Tibial nerve (tissue), 4 donors: ENCODE data around the gene RGMB. TPM values are rescaled to one million over a fixed set of nuclear protein-coding genes. Genes with fewer than 3 reads are reported as not detected.
"Not testable (repeated sequence)": the region's sequence is repeated elsewhere in the genome, so short reads cannot be mapped to it uniquely, and the experiment has no call there.

Experiments used
- DNase-seq, 2 donors: peaks; one replicate each; pipeline ENCODE4 v3.0.0-alpha.2; 2019; ENCODE audit warnings: low spot score in 2 of 2
- H3K27ac ChIP-seq, 4 donors: fragments of 200-600 bp; sonication (generic) in 3 of 4; one replicate each; pipeline ENCODE4 v1.5.1; 2017 to 2019; ENCODE audit warnings: mild to moderate bottlenecking in 1 of 4
- H3K27me3 ChIP-seq, 2 donors: fragments of 200-600 bp; sonication (generic) in 1 of 2; one replicate each; pipeline versions ENCODE4 v1.5.1 to v1.6.0; 2017 to 2019
- H3K36me3 ChIP-seq, 3 donors: fragments of 200-600 bp; sonication (generic); one replicate each; pipeline ENCODE4 v1.5.1; 2018 to 2019
- H3K4me1 ChIP-seq, 4 donors: fragments of 200-600 bp; sonication (generic) in 3 of 4; one replicate each; pipeline ENCODE4 v1.5.1; 2017 to 2019
- H3K4me3 ChIP-seq, 4 donors: fragments of 200-600 bp; sonication (generic) in 3 of 4; one replicate each; pipeline ENCODE4 v1.5.1; 2017 to 2019; ENCODE audit warnings: mild to moderate bottlenecking in 1 of 4, moderate library complexity in 1 of 4
- H3K9me3 ChIP-seq, 4 donors: fragments of 200-600 bp; sonication (generic) in 3 of 4; one replicate each; pipeline ENCODE4 v1.5.1; 2017 to 2019
- CTCF ChIP-seq, 5 experiments: fragments of 200-600 bp in 3 of 5; fragments of 450-650 bp in 2 of 5; sonication (generic) in 3 of 5; IDR thresholded peaks; one replicate each; pipeline ENCODE4 v1.5.1; 2016 to 2019; ENCODE audit warnings: antibody characterized with exemption in 5 of 5, mild to moderate bottlenecking in 3 of 5, moderate library complexity in 2 of 5
- EP300 ChIP-seq, 2 donors: sonication (generic); formaldehyde crosslinking; IDR thresholded peaks; one replicate each; pipeline ENCODE4 v1.6.1; 2017; ENCODE audit warnings: antibody characterized with exemption in 2 of 2, mild to moderate bottlenecking in 1 of 2
- POLR2A ChIP-seq, 2 donors: fragments of 450-650 bp; IDR thresholded peaks; one replicate each; pipeline ENCODE4 v1.6.1; 2017; ENCODE audit warnings: antibody characterized with exemption in 2 of 2, mild to moderate bottlenecking in 2 of 2, moderate library complexity in 2 of 2
- WGBS, 2 donors: methylation state at CpG; one replicate each; pipeline ENCODE4 v1.1.5; 2018; 5-methylcytosine and 5-hydroxymethylcytosine counted together
- total RNA-seq, 4 donors: library from RNA; depleted of rRNA; stranded (reverse); fragments of >200 nt; gene quantifications; one replicate each; pipeline ENCODE4 v1.1.0, GENCODE V29; 2016

RGMB gene
- total RNA-seq, 4 donors from 2014 or later, result 31.8 to 43.1 (median 36.6) TPM

GRCh38 chr5:98736753-98737152, 36.7 kb upstream of the RGMB start:
- Histone ChIP-seq H3K4me3 (no peak overlapping the region), H3K27me3 (no peaks in the 10 kb centered on the region), H3K4me1 (no peaks in the 10 kb centered on the region), H3K27ac (no peak overlapping the region), H3K36me3 (no peaks in the 10 kb centered on the region), H3K9me3 (peaks cover 0 to 4% (median 0%) of the 10 kb centered on the region in 4 donors)
- DNase-seq, result no peak
- TF ChIP-seq EP300 (IDR thresholded peaks at IDR 0.05) (no peak), POLR2A (IDR thresholded peaks at IDR 0.05) (no peak), CTCF (IDR thresholded peaks at IDR 0.05) (no peak)

DNA sequence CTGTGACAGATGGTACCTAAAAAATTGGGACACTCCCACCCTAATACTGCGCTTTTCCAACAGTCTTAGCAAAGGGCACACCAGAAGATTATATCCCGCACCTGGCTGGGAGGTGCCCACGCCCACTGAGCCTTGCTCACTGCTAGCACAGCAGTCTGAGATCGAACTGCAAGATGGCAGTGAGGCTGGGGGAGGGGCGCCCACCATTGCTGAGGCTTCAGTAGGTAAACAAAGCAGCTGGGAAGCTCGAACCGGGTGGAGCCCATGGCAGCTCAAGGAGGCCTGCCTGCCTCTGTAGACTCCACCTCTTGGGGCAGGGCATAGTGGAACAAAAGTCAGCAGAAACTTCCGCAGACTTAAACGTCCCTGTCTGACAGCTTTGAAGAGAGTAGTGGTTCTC, 36.0 kb upstream of the RGMB start:
- WGBS, 2 donors, result 85 to 87% methylated on average over 9 of the region's 9 CpGs
- H3K4me3 ChIP-seq, H3K27me3 ChIP-seq, H3K4me1 ChIP-seq, H3K27ac ChIP-seq, H3K9me3 ChIP-seq, H3K36me3 ChIP-seq, DNase-seq: not testable (repeated sequence)

DNA sequence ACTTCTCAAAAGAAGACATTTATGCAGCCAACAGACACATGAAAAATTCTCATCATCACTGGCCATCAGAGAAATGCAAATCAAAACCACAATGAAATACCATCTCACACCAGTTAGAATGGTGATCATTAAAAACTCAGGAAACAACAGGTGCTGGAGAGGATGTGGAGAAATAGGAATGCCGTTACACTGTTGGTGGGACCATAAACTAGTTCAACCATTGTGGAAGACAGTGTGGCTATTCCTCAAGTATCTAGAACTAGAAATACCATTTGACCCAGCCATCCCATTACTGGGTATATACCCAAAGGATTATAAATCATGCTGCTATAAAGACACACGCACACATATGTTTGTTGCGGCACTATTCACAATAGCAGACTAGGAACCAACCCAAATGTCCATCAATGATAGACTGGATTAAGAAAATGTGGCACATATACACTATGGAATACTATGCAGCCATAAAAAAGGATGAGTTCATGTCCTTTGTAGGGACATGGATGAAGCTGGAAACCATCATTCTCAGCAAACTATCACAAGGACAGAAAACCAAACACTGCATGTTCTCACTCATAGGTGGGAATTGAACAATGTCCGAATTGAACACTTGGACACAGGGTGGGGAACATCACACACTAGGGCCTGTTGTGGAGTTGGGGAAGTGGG, 34.8 kb upstream of the RGMB start:
- not testable (repeated sequence) for DNase-seq, H3K27ac ChIP-seq, H3K27me3 ChIP-seq, H3K4me1 ChIP-seq, H3K36me3 ChIP-seq, H3K9me3 ChIP-seq, H3K4me3 ChIP-seq
- 96 to 97% methylated on average over 4 of the region's 4 CpGs for WGBS, 2 donors

DNA sequence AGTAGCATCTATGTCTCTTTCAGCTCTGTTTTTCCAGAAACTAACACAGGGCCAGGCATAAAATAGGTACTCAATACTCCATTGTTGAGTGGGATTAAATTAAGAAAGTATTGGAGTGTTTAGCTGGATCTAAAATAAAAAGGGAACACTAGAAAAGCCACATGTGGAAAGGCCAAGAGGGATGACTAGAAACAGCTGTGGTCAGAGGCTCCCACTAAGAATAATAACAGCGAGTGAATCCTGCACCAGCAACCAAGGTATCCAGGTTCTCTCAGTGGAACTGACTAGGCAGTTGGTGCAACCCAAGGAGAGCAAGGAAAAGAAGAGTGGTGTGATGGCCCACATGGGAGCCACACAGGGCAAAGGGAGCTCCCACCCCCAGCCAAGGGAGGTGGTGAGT, 31.5 kb upstream of the RGMB start:
- 53 to 96% methylated on average over 1 of the region's 1 CpG for WGBS, 2 donors
- no peak for TF ChIP-seq POLR2A (IDR thresholded peaks at IDR 0.05)
- no peak for TF ChIP-seq CTCF (IDR thresholded peaks at IDR 0.05)
- no peak for TF ChIP-seq EP300 (IDR thresholded peaks at IDR 0.05)
- no peak overlapping the region for H3K4me3 ChIP-seq
- H3K36me3 ChIP-seq, result no peaks in the 10 kb centered on the region
- H3K27me3 ChIP-seq, result no peaks in the 10 kb centered on the region
- H3K4me1 ChIP-seq, result no peaks in the 10 kb centered on the region
- peaks cover 0 to 11% (median 0%) of the 10 kb centered on the region in 4 donors for H3K9me3 ChIP-seq
- DNase-seq, result no peak
- no peak overlapping the region for H3K27ac ChIP-seq

DNA sequence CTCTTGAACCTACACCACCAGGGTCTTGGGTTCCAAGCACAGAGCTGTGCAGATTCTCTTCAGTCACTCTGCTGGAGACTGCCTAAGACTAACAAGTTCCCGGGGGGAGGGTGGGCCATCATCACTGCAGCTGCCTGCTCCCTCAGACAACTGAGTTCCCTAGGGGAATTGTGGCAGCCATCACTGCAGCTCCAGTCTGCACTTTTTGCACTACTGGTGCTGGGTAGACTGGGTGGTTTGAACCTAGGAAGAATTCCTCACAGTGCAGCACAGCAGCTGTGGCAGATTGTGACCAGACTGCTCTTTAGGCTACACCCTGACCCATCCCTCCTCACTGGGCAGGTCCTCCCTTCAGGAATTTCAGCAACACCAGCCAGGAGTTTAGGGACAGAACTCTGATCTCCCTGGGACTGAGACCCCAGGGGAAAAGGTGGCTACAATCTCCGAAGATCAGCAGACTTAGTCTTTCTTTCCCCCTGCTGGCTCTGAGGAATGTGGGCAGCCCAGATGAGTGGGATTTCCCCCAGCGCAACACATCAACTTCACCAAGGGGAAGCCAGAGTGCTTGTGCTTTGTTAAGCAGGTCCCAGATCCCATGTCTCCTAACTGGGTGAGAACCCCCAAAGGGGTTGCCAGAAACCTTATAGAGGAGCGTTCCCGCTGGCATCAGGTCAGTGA, 30.9 kb upstream of the RGMB start:
- 73 to 83% methylated on average over 5 of the region's 5 CpGs for WGBS, 2 donors
- Histone ChIP-seq H3K36me3 (no peaks in the 10 kb centered on the region), H3K4me1 (no peaks in the 10 kb centered on the region), H3K27ac (no peak overlapping the region), H3K27me3 (no peaks in the 10 kb centered on the region), H3K9me3 (peaks cover 0 to 12% (median 0%) of the 10 kb centered on the region in 4 donors), H3K4me3 (no peak overlapping the region)
- no peak for TF ChIP-seq EP300 (IDR thresholded peaks at IDR 0.05)
- TF ChIP-seq POLR2A (IDR thresholded peaks at IDR 0.05), result no peak
- TF ChIP-seq CTCF (IDR thresholded peaks at IDR 0.05), result no peak
- no peak for DNase-seq

- DNase-seq, H3K4me3 ChIP-seq, H3K4me1 ChIP-seq, H3K27ac ChIP-seq, H3K27me3 ChIP-seq, H3K36me3 ChIP-seq: not testable (repeated sequence)
- WGBS, 2 donors, result 88 to 96% methylated on average over 1 of the region's 1 CpG
- peaks cover 0 to 12% (median 0%) of the 10 kb centered on the region in 4 donors for H3K9me3 ChIP-seq
These were observed 25.2 kb upstream of the RGMB start for GRCh38 chr5:98748259-98748658.
